GM12878 (cell line): ENCODE results near the gene CDY2B. TPM values are rescaled to one million over a fixed set of nuclear protein-coding genes. Genes with fewer than 3 reads are reported as not detected.
"Not testable (repeated sequence)": the region's sequence is repeated elsewhere in the genome, so short reads cannot be mapped to it uniquely, and the experiment has no call there.

Source experiments
- ATAC-seq: fragments of 200-7000 bp; cut with Tn5 transposase; 3 replicates; pipeline ENCODE4 v1.9.1; 2020; ENCODE audit warnings: mild to moderate bottlenecking, moderate library complexity
- BruUV-seq: library from RNA; stranded (reverse); fragments of 400-500 nt; replicated peaks from 2 replicates; lab custom pipeline; 2021; lab: Mats Ljungman, UMichigan
- CTCF ChIA-PET: fragments of 300-600 bp; sonication (Branson Sonifier 250); formaldehyde crosslinking; extraction: SDS; loops from one replicate; lab custom pipeline; 2021; ENCODE audit warnings: inconsistent platforms; lab: Yijun Ruan, JAX
- POLR2A ChIA-PET: fragments of 350-600 bp; formaldehyde crosslinking; extraction: SDS; loops from one replicate; lab custom pipeline; 2021; ENCODE audit warnings: inconsistent platforms; lab: Charles Lee
- RAD21 ChIA-PET: fragments of 300-600 bp; sonication (Branson Sonifier 250); formaldehyde crosslinking; loops from one replicate; lab custom pipeline; 2023; ENCODE audit warnings: antibody characterized with exemption; ENCODE audit not compliant: unreplicated experiment; lab: Charles Lee
- SMC1A ChIA-PET: fragments of 300-600 bp; sonication (Branson Sonifier 250); formaldehyde crosslinking; loops from one replicate; lab custom pipeline; 2023; ENCODE audit not compliant: unreplicated experiment, uncharacterized antibody; lab: Charles Lee
- DNase-seq: peaks from one replicate; pipeline ENCODE4 v3.0.0-alpha.2; 2011; ENCODE audit warnings: low read depth, low spot score
- FAIRE-seq: peaks from 3 replicates; lab custom pipeline; 2011; peaks lifted over from hg19 to GRCh38; lab: Jason Lieb, UNC
- H2AFZ ChIP-seq: 2 replicates; pipeline ENCODE4 v1.6.0; 2011; ENCODE audit warnings: low read depth, low read length, control low read depth; ENCODE audit not compliant: control insufficient read depth
- H3K27ac ChIP-seq: 2 replicates; pipeline ENCODE4 v1.5.1; 2011; ENCODE audit warnings: control low read depth; ENCODE audit not compliant: control insufficient read depth, insufficient read depth
- H3K27me3 ChIP-seq, 2 experiments: replicated peaks in 1 of 2; 2 replicates each; pipeline versions ENCODE4 v1.6.0 to v1.6.1; 2011; ENCODE audit warnings: low read length in 1 of 2; ENCODE audit not compliant: control insufficient read depth in 2 of 2, insufficient read depth in 2 of 2
- H3K36me3 ChIP-seq, 2 experiments: 2 replicates each; pipeline ENCODE4 v1.5.1; 2011; ENCODE audit warnings: low read length in 1 of 2; ENCODE audit not compliant: control insufficient read depth in 2 of 2, insufficient read depth in 2 of 2
- H3K4me1 ChIP-seq: 2 replicates; pipeline ENCODE4 v1.6.1; 2011; ENCODE audit warnings: mild to moderate bottlenecking, low read length, moderate library complexity, mixed read lengths; ENCODE audit not compliant: control insufficient read depth, insufficient read depth
- H3K4me2 ChIP-seq: 2 replicates; pipeline ENCODE4 v1.6.0; 2011; ENCODE audit warnings: control low read depth; ENCODE audit not compliant: control insufficient read depth, insufficient read depth
- H3K4me3 ChIP-seq: fragments of 200-600 bp; sonication (generic); 2 replicates; pipeline ENCODE4 v1.5.1; 2016
- H3K79me2 ChIP-seq: 2 replicates; pipeline ENCODE4 v1.6.0; 2011; ENCODE audit warnings: low read length; ENCODE audit not compliant: control insufficient read depth, insufficient read depth
- H3K9ac ChIP-seq: 2 replicates; pipeline ENCODE4 v1.8.0; 2011; ENCODE audit warnings: low read length, control low read depth, mixed read lengths; ENCODE audit not compliant: control insufficient read depth, insufficient read depth
- H3K9me3 ChIP-seq: replicated peaks from 3 replicates; pipeline ENCODE4 v1.5.1; 2011; ENCODE audit warnings: mild to moderate bottlenecking, low read length; ENCODE audit not compliant: control insufficient read depth, insufficient read depth
- H4K20me1 ChIP-seq: 2 replicates; pipeline ENCODE4 v1.6.0; 2011; ENCODE audit not compliant: control insufficient read depth, insufficient read depth
- WGBS: methylation state at CpG from one replicate; pipeline ENCODE4 v1.1.6; 2016; ENCODE audit warnings: low lambda C conversion rate; ENCODE audit not compliant: insufficient replicate concordance, insufficient coverage; ENCODE audit errors: missing lambda C conversion rate; 5-methylcytosine and 5-hydroxymethylcytosine counted together
- in situ Hi-C: fragments of 300-500 bp; cut with MboI; formaldehyde crosslinking; loops from 9 replicates; pipeline ENCODE4 v1.14.3; 2018; ENCODE audit warnings: mixed read lengths
- intact Hi-C: fragments of 100-400 bp; cut with micrococcal nuclease; formaldehyde crosslinking; loops from one replicate; pipeline ENCODE4 v1.14.2; 2022; ENCODE audit not compliant: unreplicated experiment
- polyA plus RNA-seq, 11 experiments: library from polyadenylated mRNA; depleted of rRNA in 4 of 11; unstranded in 6 of 11; stranded (reverse) in 5 of 11; fragments of >200 nt; fragmentation: Nextera tagmentation in 4 of 11; fragmentation: Illumina TruSeq in 1 of 11; extraction: Ambion mirVana in 4 of 11; extraction: Trizol in 1 of 11; gene quantifications; 1 replicate in 1 of 11; 2 replicates in 10 of 11; pipeline versions ENCODE4 v1.2.1 to v1.2.3, GENCODE V29; 2011 to 2016; ENCODE audit warnings: inconsistent platforms in 2 of 11, missing spikeins in 2 of 11, low read depth in 1 of 11
- total RNA-seq, 4 experiments: library from RNA; depleted of rRNA in 3 of 4; stranded (reverse); fragments of >200 nt in 3 of 4; fragmentation: Illumina TruSeq in 1 of 4; extraction: Trizol in 1 of 4; gene quantifications; 2 replicates each; pipeline versions ENCODE4 v1.2.1 to v1.2.3, GENCODE V29; 2013 to 2021

The CDY2B gene
- total and polyA plus RNA-seq, 10 of the 15 experiments (the other 5 are each of a cell fraction or from before 2014, with no cell fraction given): not detected

- H4K20me1 ChIP-seq, BruUV-seq, intact Hi-C loops, H2AFZ ChIP-seq, H3K27me3 ChIP-seq, H3K4me2 ChIP-seq, H3K4me1 ChIP-seq, RAD21 ChIA-PET, SMC1A ChIA-PET, H3K9me3 ChIP-seq, ATAC-seq, H3K27ac ChIP-seq, DNase-seq, H3K4me3 ChIP-seq, CTCF ChIA-PET, H3K9ac ChIP-seq, in situ Hi-C loops, H3K79me2 ChIP-seq, H3K36me3 ChIP-seq, FAIRE-seq, POLR2A ChIA-PET: not testable (repeated sequence)
- no CpG with 5 or more reads among the region's 3 CpGs for WGBS
Observed at GRCh38 chrY:17870737-17871136, 9.3 kb downstream of the CDY2B start.

DNA sequence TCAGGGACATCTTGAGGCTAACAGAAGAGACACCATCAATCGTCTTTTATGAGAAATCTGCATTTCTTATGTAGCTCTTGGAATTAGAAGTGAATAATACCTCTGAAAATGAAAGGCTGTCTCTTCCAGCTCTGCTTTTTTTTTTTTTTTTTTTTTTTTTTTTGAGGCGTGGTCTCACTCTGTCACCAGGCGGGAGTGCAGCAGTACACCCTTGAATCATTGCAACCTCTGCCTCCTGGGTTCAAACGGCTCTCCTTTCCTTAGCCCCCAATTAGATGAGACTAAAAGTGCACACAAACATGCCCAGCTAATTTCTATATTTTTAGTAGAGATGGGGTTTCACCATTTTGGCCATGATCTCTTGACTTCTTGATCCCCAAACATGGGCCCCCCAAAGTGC lies 12.2 kb downstream of the CDY2B start:
- DNase-seq, CTCF ChIA-PET, H3K27me3 ChIP-seq, H3K9ac ChIP-seq, BruUV-seq, ATAC-seq, SMC1A ChIA-PET, H3K36me3 ChIP-seq, H3K4me2 ChIP-seq, H3K4me3 ChIP-seq, FAIRE-seq, intact Hi-C loops, H3K79me2 ChIP-seq, H3K27ac ChIP-seq, H3K4me1 ChIP-seq, POLR2A ChIA-PET, H3K9me3 ChIP-seq, H4K20me1 ChIP-seq, H2AFZ ChIP-seq, in situ Hi-C loops, RAD21 ChIA-PET: not testable (repeated sequence)
- WGBS: no CpG with 5 or more reads among the region's 4 CpGs

GRCh38 chrY:17860634-17861033 lies 19.4 kb downstream of the CDY2B start:
- POLR2A ChIA-PET, SMC1A ChIA-PET, H3K79me2 ChIP-seq: not testable (repeated sequence)

GRCh38 chrY:17856963-17857848 lies 22.8 kb downstream of the CDY2B start:
- H3K27ac ChIP-seq, DNase-seq, H3K9me3 ChIP-seq, H2AFZ ChIP-seq, SMC1A ChIA-PET, H3K4me2 ChIP-seq, H4K20me1 ChIP-seq, FAIRE-seq, H3K27me3 ChIP-seq, POLR2A ChIA-PET, H3K4me1 ChIP-seq, BruUV-seq, H3K9ac ChIP-seq, H3K79me2 ChIP-seq, intact Hi-C loops, RAD21 ChIA-PET, H3K36me3 ChIP-seq, H3K4me3 ChIP-seq, in situ Hi-C loops, CTCF ChIA-PET, ATAC-seq: not testable (repeated sequence)
- WGBS: no CpG with 5 or more reads among the region's 10 CpGs

More at GRCh38 chrY:17860634-17861033, 19.4 kb downstream of the CDY2B start:
- H3K27ac ChIP-seq, H3K4me1 ChIP-seq, BruUV-seq, FAIRE-seq, CTCF ChIA-PET, H3K4me2 ChIP-seq, DNase-seq, H3K9ac ChIP-seq, H2AFZ ChIP-seq, H3K27me3 ChIP-seq, H3K9me3 ChIP-seq, in situ Hi-C loops, H4K20me1 ChIP-seq, H3K36me3 ChIP-seq, intact Hi-C loops, ATAC-seq, H3K4me3 ChIP-seq, RAD21 ChIA-PET: not testable (repeated sequence)
- no CpG with 5 or more reads among the region's 3 CpGs for WGBS
